NOMO-1 treated with DMSO at 0.1 percent for 48 hours (cell line): ENCODE data around the gene MT1G.
"Not testable (repeated sequence)": the region's sequence is repeated elsewhere in the genome, so short reads cannot be mapped to it uniquely, and the experiment has no call there.

Experiments used
- DNase-seq: peaks from one replicate; lab custom pipeline; 2025; ENCODE audit not compliant: unreplicated experiment; lab: John Stamatoyannopoulos, UW

The MT1G gene

GRCh38 chr16:56667581-56668571, at the start of gene MT1G:
MT1G (minus strand) TSS chr16:56668065; CDS start chr16:56667993, 72 bp downstream.
- DNase-seq: peak; percentile 83

- DNase-seq: not testable (repeated sequence)
These were observed 49.7 kb upstream of the MT1G start for GRCh38 chr16:56717532-56717931.

GRCh38 chr16:56716761-56717160, 48.9 kb upstream of the MT1G start:
- no peak for DNase-seq

GRCh38 chr16:56715126-56715525, 47.3 kb upstream of the MT1G start:
- no peak for DNase-seq

GRCh38 chr16:56713794-56714193, 45.9 kb upstream of the MT1G start:
- DNase-seq: no peak

GRCh38 chr16:56711862-56712261, 44.0 kb upstream of the MT1G start:
- DNase-seq: no peak

- DNase-seq: no peak
These were observed 42.4 kb upstream of the MT1G start for GRCh38 chr16:56710181-56710737.

GRCh38 chr16:56709443-56710040, 41.7 kb upstream of the MT1G start:
- DNase-seq: no peak

GRCh38 chr16:56708525-56709442, 40.9 kb upstream of the MT1G start:
- no peak for DNase-seq

- no peak for DNase-seq
These were observed 35.0 kb upstream of the MT1G start for GRCh38 chr16:56702836-56703235.

GRCh38 chr16:56701534-56701933, 33.7 kb upstream of the MT1G start:
- no peak for DNase-seq

GRCh38 chr16:56700631-56701030, 32.8 kb upstream of the MT1G start:
- no peak for DNase-seq

- DNase-seq: peak; percentile 11
These were observed 32.3 kb upstream of the MT1G start for GRCh38 chr16:56700195-56700594.

- no peak for DNase-seq
These were observed 29.7 kb upstream of the MT1G start for GRCh38 chr16:56697456-56698155.

- no peak for DNase-seq
These were observed 27.4 kb upstream of the MT1G start for GRCh38 chr16:56695246-56695645.

GRCh38 chr16:56691885-56692284, 24.0 kb upstream of the MT1G start:
- no peak for DNase-seq

- DNase-seq: no peak
These were observed 22.7 kb upstream of the MT1G start for GRCh38 chr16:56690420-56691122.

GRCh38 chr16:56689171-56689570, 21.3 kb upstream of the MT1G start:
- no peak for DNase-seq

GRCh38 chr16:56688762-56689161, 20.9 kb upstream of the MT1G start:
- no peak for DNase-seq

- DNase-seq: no peak
These were observed 18.9 kb upstream of the MT1G start for GRCh38 chr16:56686758-56687157.
